GM19193 (cell line): ENCODE results near the gene AGPAT3.

Experiments used
- POLR2A ChIP-seq: IDR thresholded peaks from 4 replicates; pipeline ENCODE4 v1.6.1; 2011; ENCODE audit not compliant: insufficient read depth, insufficient read length; ENCODE audit errors: extremely low read depth

AGPAT3 gene

DNA sequence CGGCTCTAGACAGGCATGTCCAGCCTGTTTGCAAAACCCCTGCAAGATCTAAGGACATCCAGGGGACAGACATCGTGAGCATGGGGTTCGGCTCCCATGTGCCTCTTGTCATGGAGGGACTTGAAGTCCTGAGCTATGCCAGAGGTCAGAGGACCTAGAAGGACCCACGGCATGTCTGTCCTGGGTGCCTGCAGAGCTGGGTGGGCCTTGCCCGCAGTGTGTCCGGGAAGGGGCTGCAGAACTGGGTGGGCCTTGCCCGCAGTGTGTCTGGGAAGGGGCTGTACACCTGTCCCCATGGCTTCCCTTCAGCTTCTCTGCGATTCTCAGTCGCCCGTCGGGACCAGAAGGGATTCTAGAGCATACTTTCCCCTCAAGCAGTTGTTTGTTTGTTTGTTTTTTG, 127.1 kb downstream of the AGPAT3 start:
- TF ChIP-seq POLR2A = no peak

DNA sequence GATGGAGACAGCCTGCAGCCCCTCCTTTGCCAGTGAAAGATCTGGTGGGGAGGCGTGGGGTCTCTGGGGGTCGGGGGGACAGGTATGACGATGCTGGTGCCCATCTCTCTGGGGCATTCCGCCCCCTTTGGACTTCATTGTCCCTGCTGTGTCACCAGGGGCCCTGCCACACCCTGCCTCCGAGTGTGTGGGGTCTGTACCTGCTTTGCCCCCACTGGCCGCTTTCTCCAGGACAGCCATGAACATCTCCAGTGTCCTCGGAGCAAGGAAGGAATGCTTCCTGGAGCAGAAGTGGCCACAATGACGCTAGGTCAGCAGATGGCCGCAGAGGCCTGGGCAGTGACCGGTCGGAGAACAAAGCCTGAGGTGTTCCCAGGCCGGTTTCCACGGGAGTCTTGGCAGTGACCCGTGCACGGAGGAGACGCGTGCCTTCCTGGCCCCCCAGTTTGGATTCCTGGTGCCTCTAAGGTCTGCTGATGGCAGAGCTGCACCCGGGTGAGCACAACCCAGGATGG, 128.5 kb downstream of the AGPAT3 start:
- TF ChIP-seq POLR2A = no peak

DNA sequence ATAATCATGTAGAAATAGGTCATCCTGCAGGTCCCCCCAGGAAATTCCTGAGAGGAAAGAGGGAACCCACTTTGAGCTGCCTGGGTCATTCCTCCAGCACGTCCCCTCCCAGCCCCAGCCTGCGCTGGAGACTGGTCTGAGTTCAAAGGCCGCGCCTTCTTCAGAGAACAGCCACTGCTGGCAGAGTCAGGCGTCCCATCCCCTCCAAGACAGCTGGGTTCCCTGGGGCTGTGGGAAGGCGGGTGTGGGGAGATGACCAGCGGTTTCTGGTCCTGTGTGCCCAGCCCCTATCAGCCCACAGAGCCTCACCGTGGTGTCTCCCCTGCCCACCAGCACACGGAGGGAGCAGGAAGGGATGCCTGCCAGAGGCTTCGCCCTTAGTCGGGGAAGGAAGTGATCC, 129.1 kb downstream of the AGPAT3 start:
- no peak for TF ChIP-seq POLR2A

GRCh38 chr21:43994646-43995045, 129.6 kb downstream of the AGPAT3 start:
- TF ChIP-seq POLR2A = no peak

DNA sequence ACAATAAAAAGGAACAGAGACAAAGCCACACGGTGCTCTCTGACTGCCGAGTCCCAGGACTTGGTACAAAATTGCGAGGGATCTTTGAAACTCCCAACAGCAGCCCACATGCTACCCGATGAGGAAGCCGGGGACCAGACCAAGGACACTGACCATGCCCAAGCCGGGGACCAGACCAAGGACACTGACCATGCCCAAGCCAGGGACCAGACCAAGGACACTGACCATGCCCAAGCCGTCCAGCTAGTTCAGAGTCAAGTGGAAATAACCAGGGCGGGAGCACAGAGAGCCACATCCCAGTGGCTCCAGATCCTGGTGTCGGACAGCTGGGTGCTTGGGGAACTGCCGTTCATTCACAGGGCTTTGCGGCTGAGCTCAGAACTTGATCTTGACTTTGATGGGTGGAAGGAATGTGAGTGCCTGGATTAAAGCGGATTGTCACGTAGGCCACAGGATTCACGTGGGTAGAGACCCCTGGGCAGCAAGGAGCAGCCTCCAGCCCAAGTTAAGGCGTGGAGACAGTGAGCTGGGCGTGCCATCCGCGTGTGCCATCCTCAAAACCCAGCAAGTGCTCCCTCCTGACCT, 130.6 kb downstream of the AGPAT3 start:
- TF ChIP-seq POLR2A = no peak

- TF ChIP-seq POLR2A = no peak
Observed at GRCh38 chr21:43997766-43998742, 133.0 kb downstream of the AGPAT3 start.

DNA sequence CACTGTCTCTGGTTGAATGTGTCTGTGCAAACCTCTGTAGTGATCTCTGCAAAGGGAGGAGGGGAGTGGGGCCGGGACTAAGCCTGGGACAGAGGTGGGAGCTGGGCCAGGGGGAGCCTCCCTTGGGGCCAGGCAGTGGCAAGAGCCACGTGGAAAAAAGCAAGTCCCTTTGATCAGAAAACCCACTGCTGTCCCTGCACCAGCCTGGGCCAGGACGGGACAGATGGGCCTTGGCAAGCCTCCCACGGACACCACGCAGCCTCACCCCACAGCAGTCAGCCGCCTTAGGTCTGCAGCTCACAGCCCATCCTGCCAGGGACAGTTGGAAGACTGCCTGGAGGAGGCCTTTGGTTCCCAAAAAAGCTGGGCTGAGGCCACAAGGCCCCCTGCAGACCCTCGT, 135.3 kb downstream of the AGPAT3 start:
- no peak for TF ChIP-seq POLR2A

- no peak for TF ChIP-seq POLR2A
Observed at GRCh38 chr21:44002511-44002910, 137.5 kb downstream of the AGPAT3 start.

GRCh38 chr21:44003307-44003966, 138.4 kb downstream of the AGPAT3 start:
- TF ChIP-seq POLR2A = no peak

- no peak for TF ChIP-seq POLR2A
Observed at GRCh38 chr21:44005071-44005470, 140.0 kb downstream of the AGPAT3 start.

GRCh38 chr21:44005593-44005992, 140.6 kb downstream of the AGPAT3 start:
- TF ChIP-seq POLR2A = no peak

- no peak for TF ChIP-seq POLR2A
Observed at GRCh38 chr21:44006017-44006619, 141.1 kb downstream of the AGPAT3 start.

DNA sequence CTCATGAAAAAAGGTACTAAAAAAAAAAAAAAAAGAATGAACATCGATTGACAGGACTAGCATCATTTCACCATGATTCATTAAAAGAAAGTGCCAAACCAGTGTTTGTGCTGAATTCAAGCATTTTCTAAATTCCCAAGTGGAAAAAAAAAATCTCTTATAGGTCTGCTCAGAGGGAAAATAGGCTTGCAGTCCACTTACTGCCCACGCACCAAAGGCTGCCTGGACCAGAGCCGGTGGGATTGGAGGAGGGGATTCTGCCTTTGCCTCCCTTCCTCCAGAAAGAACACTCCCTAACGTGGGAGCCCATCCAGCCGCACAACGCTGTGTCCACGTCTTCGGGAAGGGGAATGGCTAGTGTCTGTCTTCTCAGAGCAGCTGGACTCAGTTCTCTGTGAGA, 141.6 kb downstream of the AGPAT3 start:
- no peak for TF ChIP-seq POLR2A

- TF ChIP-seq POLR2A = no peak
Observed at GRCh38 chr21:44010429-44010828, 145.4 kb downstream of the AGPAT3 start.

DNA sequence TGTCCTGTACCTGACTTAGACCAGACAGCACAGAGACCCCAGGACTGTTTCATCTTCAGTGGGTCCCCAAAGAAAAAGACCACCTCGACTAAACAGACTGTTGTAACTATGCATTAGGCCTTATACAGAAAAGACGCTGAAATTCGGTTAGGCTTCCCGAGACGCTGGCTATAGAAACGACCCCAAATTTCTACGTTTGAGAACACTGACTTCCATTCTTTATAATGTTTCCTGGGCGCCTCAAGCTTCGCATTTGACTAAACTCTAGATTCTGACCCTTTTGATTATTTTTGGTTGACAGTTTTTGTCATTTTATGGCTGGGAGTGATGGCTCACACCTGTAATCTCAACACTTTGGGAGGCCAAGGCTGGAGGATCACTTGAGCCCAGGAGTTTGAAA, 146.1 kb downstream of the AGPAT3 start:
- no peak for TF ChIP-seq POLR2A
